HepG2 (cell line): ENCODE results near the gene VCAN. TPM values are rescaled to one million over a fixed set of nuclear protein-coding genes. Genes with fewer than 3 reads are reported as not detected.

ENCODE experiments used
- ATAC-seq: fragments of 200-7000 bp; cut with Tn5 transposase; 3 replicates; pipeline ENCODE4 v1.9.1; 2020; ENCODE audit warnings: mild to moderate bottlenecking, moderate library complexity
- BruUV-seq: library from RNA; stranded (reverse); fragments of 400-500 nt; replicated peaks from 2 replicates; lab custom pipeline; 2021; lab: Mats Ljungman, UMichigan
- CTCF ChIA-PET: fragments of 300-600 bp; formaldehyde crosslinking; extraction: SDS; loops from one replicate; lab custom pipeline; 2021; ENCODE audit warnings: low total read pairs, inconsistent platforms, low intra/inter-chr PET ratio; lab: Yijun Ruan, JAX
- POLR2A ChIA-PET: fragments of 350-600 bp; sonication (Branson Sonifier 250); formaldehyde crosslinking; loops from one replicate; lab custom pipeline; 2020; ENCODE audit warnings: antibody characterized with exemption, inconsistent platforms; lab: Yijun Ruan, JAX
- DNase-seq: peaks from one replicate; pipeline ENCODE4 v3.0.0-alpha.2; 2015; ENCODE audit warnings: low spot score
- FAIRE-seq: peaks from 3 replicates; lab custom pipeline; 2011; peaks lifted over from hg19 to GRCh38; lab: Jason Lieb, UNC
- H2AFZ ChIP-seq: one replicate; pipeline ENCODE4 v1.6.1; 2011; ENCODE audit warnings: low read length, inconsistent platforms
- H3K27ac ChIP-seq: fragments of 300-600 bp; 3 replicates; pipeline ENCODE4 v1.8.0; 2011; ENCODE audit warnings: mixed run types, mild to moderate bottlenecking, mixed read lengths, low read length, inconsistent platforms; ENCODE audit not compliant: insufficient read depth; ENCODE audit errors: extremely low read length
- H3K27me3 ChIP-seq, 2 experiments: fragments of 200-600 bp in 1 of 2; 2 replicates in 1 of 2; 3 replicates in 1 of 2; pipeline versions ENCODE4 v1.6.0 to v1.8.0; 2011; ENCODE audit warnings: low read length in 2 of 2, mild to moderate bottlenecking in 2 of 2, moderate library complexity in 2 of 2, inconsistent platforms in 1 of 2; ENCODE audit not compliant: insufficient read depth in 2 of 2, control insufficient read depth in 1 of 2
- H3K36me3 ChIP-seq, 2 experiments: fragments of 200-600 bp in 1 of 2; replicated peaks in 1 of 2; 2 replicates in 1 of 2; 3 replicates in 1 of 2; pipeline versions ENCODE4 v1.5.1 to v1.8.0; 2011; ENCODE audit warnings: low read length in 2 of 2, inconsistent platforms in 1 of 2; ENCODE audit not compliant: insufficient read depth in 2 of 2, control insufficient read depth in 1 of 2
- H3K4me1 ChIP-seq: 2 replicates; pipeline ENCODE4 v1.5.1; 2012; ENCODE audit warnings: low read length, inconsistent platforms; ENCODE audit not compliant: insufficient read depth
- H3K4me2 ChIP-seq: 2 replicates; pipeline ENCODE4 v1.6.0; 2011; ENCODE audit warnings: low read depth, low read length, inconsistent platforms
- H3K4me3 ChIP-seq, 3 experiments: fragments of 200-600 bp in 1 of 3; sonication (generic), shearing (Covaris generic) in 1 of 3; replicated peaks in 1 of 3; 2 replicates each; pipeline ENCODE4 v1.5.1; 2011 to 2016; ENCODE audit warnings: low read length in 3 of 3, inconsistent platforms in 2 of 3, low read depth in 2 of 3, mild to moderate bottlenecking in 2 of 3, control low read depth in 1 of 3, mixed read lengths in 1 of 3; ENCODE audit not compliant: insufficient read depth in 1 of 3
- H3K79me2 ChIP-seq: one replicate; pipeline ENCODE4 v1.6.1; 2011; ENCODE audit warnings: low read length, inconsistent platforms; ENCODE audit not compliant: insufficient read depth
- H3K9ac ChIP-seq: 2 replicates; pipeline ENCODE4 v1.6.0; 2011; ENCODE audit warnings: mild to moderate bottlenecking, low read depth, low read length, inconsistent platforms; ENCODE audit not compliant: insufficient read depth
- H3K9me3 ChIP-seq: 2 replicates; pipeline ENCODE4 v1.5.1; 2012; ENCODE audit warnings: mild to moderate bottlenecking, low read length
- H4K20me1 ChIP-seq: 2 replicates; pipeline ENCODE4 v1.6.0; 2011; ENCODE audit warnings: inconsistent platforms, mild to moderate bottlenecking, low read length, moderate library complexity; ENCODE audit not compliant: insufficient read depth
- HINFP ChIP-seq: sonication (generic); formaldehyde crosslinking; IDR thresholded peaks from 2 replicates; pipeline ENCODE4 v1.4.0; 2020; ENCODE audit warnings: low read depth, mild to moderate bottlenecking, missing genetic modification reagents
- TERF1 ChIP-seq: sonication (generic); formaldehyde crosslinking; IDR thresholded peaks from 2 replicates; pipeline ENCODE4 v1.8.0; 2022; ENCODE audit warnings: mild to moderate bottlenecking, missing genetic modification reagents, moderate library complexity
- ZNF737 ChIP-seq: sonication (generic); formaldehyde crosslinking; IDR thresholded peaks from 2 replicates; pipeline ENCODE4 v1.5.0; 2020; ENCODE audit warnings: missing genetic modification reagents, mild to moderate bottlenecking, borderline replicate concordance
- ZSCAN9 ChIP-seq: IDR thresholded peaks from 2 replicates; pipeline ENCODE4 v1.6.1; 2016; ENCODE audit warnings: borderline replicate concordance
- WGBS: methylation state at CpG from one replicate; pipeline ENCODE4 v1.1.6; 2017; ENCODE audit warnings: low lambda C conversion rate; 5-methylcytosine and 5-hydroxymethylcytosine counted together
- in situ Hi-C: cut with HindIII; loops from 2 replicates; pipeline ENCODE4 v1.10.0; 2017; ENCODE audit warnings: low pct_unique_long_range_greater_than_20kb; ENCODE audit not compliant: extremely low pct_ligation_motif_present
- intact Hi-C: fragments of 100-400 bp; cut with micrococcal nuclease; formaldehyde crosslinking; loops from one replicate; pipeline ENCODE4 v1.10.0; 2022; ENCODE audit not compliant: unreplicated experiment
- polyA plus RNA-seq, 8 experiments: library from polyadenylated mRNA; depleted of rRNA in 3 of 8; stranded (reverse) in 7 of 8; unstranded in 1 of 8; fragments of >200 nt; fragmentation: Illumina TruSeq in 4 of 8; extraction: Trizol in 4 of 8; gene quantifications; 2 replicates each; pipeline versions ENCODE4 v1.2.1 to v1.2.3, GENCODE V29; 2011 to 2016; ENCODE audit warnings: low read depth in 4 of 8, missing spikeins in 1 of 8, mixed read lengths in 1 of 8; ENCODE audit not compliant: insufficient read depth in 1 of 8
- total RNA-seq, 5 experiments: library from RNA; depleted of rRNA; stranded (reverse); fragments of >200 nt; fragmentation: Illumina TruSeq; extraction: Trizol; gene quantifications; 2 replicates each; pipeline ENCODE4 v1.2.3, GENCODE V29; 2016; ENCODE audit warnings: low read depth in 1 of 5

Gene VCAN
- total and polyA plus RNA-seq, 2 of the 13 experiments (the other 11 are each of a cell fraction or from before 2014, with no cell fraction given) = 1.2 to 3.5 TPM

GRCh38 chr5:83474991-83475390 lies 3.4 kb downstream of the VCAN start:
- no peaks in the 10 kb centered on the region for H3K79me2 ChIP-seq
- intact Hi-C loops = loop anchor here (5.0 to 10.0 kb wide), 2 partner anchors 410 to 1163 kb away; no protein-coding TSS in a partner anchor
- H3K27me3 ChIP-seq = peaks cover 3 to 39% of the 10 kb centered on the region in 2 experiments; a peak in 4 of 5 replicates
- H3K4me2 ChIP-seq = peak overlapping the region; percentile 74
- ATAC-seq (no peak), FAIRE-seq (no peak)
- H3K4me3 ChIP-seq = peak overlapping the region in 1 of 3 experiments; percentile 68; a peak in 2 of 6 replicates
- POLR2A ChIA-PET = interaction anchor here (0.6 to 2.5 kb wide), 2 partner anchors 87 to 102 kb away, joined by 3 to 13 read pairs; no protein-coding TSS in a partner anchor
- 77% methylated on average over 8 of the region's 8 CpGs for WGBS
- H4K20me1 ChIP-seq = no peaks in the 10 kb centered on the region
- no peak overlapping the region for H3K9ac ChIP-seq
- TF ChIP-seq ZNF737 (CRISPR knock-in tag) (no peak), TERF1 (CRISPR knock-in tag) (no peak), HINFP (CRISPR knock-in tag) (0 out of 2 replicates have a peak, but pooled peaks have one; percentile 4), ZSCAN9 (CRISPR knock-in tag) (no peak)
- TF ChIP-seq, all 625 proteins: peak for 1
- no peaks in the 10 kb centered on the region for H3K9me3 ChIP-seq
- H3K27ac ChIP-seq = no peak overlapping the region
- no peak for DNase-seq
- CTCF ChIA-PET = no interaction called here
- no peaks in the 10 kb centered on the region for H3K36me3 ChIP-seq
- no peak overlapping the region for H2AFZ ChIP-seq
- BruUV-seq = no TSS peak
- peaks cover 67% of the 10 kb centered on the region for H3K4me1 ChIP-seq
- in situ Hi-C loops = loop anchor here (10.0 kb wide), 1 partner anchor 1130 kb away; no protein-coding TSS in a partner anchor
